Loucy (cell line): ENCODE data around the gene KRTAP10-2.

Experiments used
- H2AFZ ChIP-seq: fragments of 200-600 bp; sonication (generic); 2 replicates; pipeline ENCODE4 v1.6.0; 2016; ENCODE audit warnings: antibody characterized with exemption, mild to moderate bottlenecking, low read length, moderate library complexity
- H3F3A ChIP-seq: fragments of 200-600 bp; 2 replicates; pipeline ENCODE4 v1.6.0; 2016; ENCODE audit warnings: antibody characterized with exemption, low read depth, mild to moderate bottlenecking
- H3K27me3 ChIP-seq: fragments of 200-600 bp; sonication (generic); 2 replicates; pipeline ENCODE4 v1.6.1; 2014; ENCODE audit warnings: low read length, mild to moderate bottlenecking; ENCODE audit not compliant: insufficient read depth, poor library complexity, severe bottlenecking
- H3K36me3 ChIP-seq: fragments of 200-600 bp; sonication (generic); 2 replicates; pipeline ENCODE4 v1.6.1; 2016; ENCODE audit warnings: low read length; ENCODE audit not compliant: insufficient read depth
- H3K4me1 ChIP-seq: fragments of 200-600 bp; sonication (generic); 2 replicates; pipeline ENCODE4 v1.5.1; 2014; ENCODE audit warnings: low read length, mild to moderate bottlenecking; ENCODE audit not compliant: insufficient read depth, poor library complexity, severe bottlenecking
- H3K4me2 ChIP-seq: fragments of 200-600 bp; sonication (generic); 2 replicates; pipeline ENCODE4 v1.6.0; 2014; ENCODE audit warnings: antibody characterized with exemption, low read length, low read depth, mild to moderate bottlenecking; ENCODE audit not compliant: poor library complexity, severe bottlenecking
- H3K4me3 ChIP-seq: fragments of 200-600 bp; sonication (generic); 2 replicates; pipeline ENCODE4 v1.5.1; 2014; ENCODE audit warnings: low read length, mild to moderate bottlenecking, mixed read lengths; ENCODE audit not compliant: poor library complexity, severe bottlenecking
- H3K79me2 ChIP-seq: fragments of 200-600 bp; sonication (generic); 2 replicates; pipeline ENCODE4 v1.6.1; 2014; ENCODE audit warnings: low read length; ENCODE audit not compliant: insufficient read depth
- H3K9ac ChIP-seq: fragments of 200-600 bp; sonication (generic); 2 replicates; pipeline ENCODE4 v1.6.0; 2014; ENCODE audit warnings: mild to moderate bottlenecking, low read depth, low read length, moderate library complexity; ENCODE audit not compliant: poor library complexity, severe bottlenecking
- H3K9me2 ChIP-seq: fragments of 200-600 bp; sonication (generic); replicated peaks from 2 replicates; pipeline ENCODE4 v1.6.1; 2016; ENCODE audit warnings: low read depth, low read length, mixed read lengths
- H3K9me3 ChIP-seq: fragments of 200-600 bp; sonication (generic); 2 replicates; pipeline ENCODE4 v1.6.1; 2014; ENCODE audit warnings: mild to moderate bottlenecking, antibody characterized with exemption, low read length, low read depth; ENCODE audit not compliant: insufficient read depth
- H4K20me1 ChIP-seq: fragments of 200-600 bp; sonication (generic); 2 replicates; pipeline ENCODE4 v1.6.0; 2014; ENCODE audit warnings: antibody characterized with exemption, low read length, mild to moderate bottlenecking; ENCODE audit not compliant: insufficient read depth, poor library complexity, severe bottlenecking
- CTCF ChIP-seq: fragments of 200-600 bp; sonication (generic); conservative IDR thresholded peaks from 2 replicates; pipeline ENCODE4 v1.5.1; 2014; ENCODE audit warnings: mild to moderate bottlenecking, antibody characterized with exemption, low read length
- EZH2phosphoT487 ChIP-seq: fragments of 200-600 bp; IDR thresholded peaks from 2 replicates; pipeline ENCODE4 v1.6.1; 2018; ENCODE audit warnings: antibody characterized with exemption, mild to moderate bottlenecking, moderate library complexity, borderline replicate concordance

The KRTAP10-2 gene

DNA sequence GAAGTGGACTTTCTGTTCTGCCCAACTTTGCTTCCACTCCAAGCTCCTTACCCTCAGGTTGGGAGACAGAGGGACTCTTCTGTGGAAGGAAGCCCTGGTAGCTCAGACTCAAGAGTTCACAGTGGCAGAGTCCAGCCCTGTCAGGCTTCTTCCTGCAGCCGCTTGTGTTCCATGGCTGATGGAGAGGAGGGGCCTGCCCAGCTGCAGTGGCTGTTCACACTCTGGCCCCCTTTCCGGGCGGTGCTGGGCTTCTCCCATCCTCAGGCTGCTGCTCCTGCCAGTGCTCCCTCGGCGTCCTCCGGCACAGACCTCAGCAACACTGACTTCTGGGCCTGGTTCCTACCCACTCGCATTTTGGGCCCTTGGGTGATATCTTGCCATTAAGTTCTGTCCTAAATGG is 15.3 kb downstream of the KRTAP10-2 start:
- Histone ChIP-seq H3K4me2 (no peak overlapping the region), H4K20me1 (no peaks in the 10 kb centered on the region), H3K9me3 (no peaks in the 10 kb centered on the region), H3K9me2 (no peaks in the 10 kb centered on the region), H3K4me3 (no peak overlapping the region), H3K9ac (no peak overlapping the region), H2AFZ (no peak overlapping the region), H3K27me3 (no peaks in the 10 kb centered on the region), H3K4me1 (no peaks in the 10 kb centered on the region), H3K36me3 (no peaks in the 10 kb centered on the region), H3F3A (no peaks in the 10 kb centered on the region), H3K79me2 (no peaks in the 10 kb centered on the region)
- no peak for TF ChIP-seq CTCF
- TF ChIP-seq EZH2phosphoT487: no peak

DNA sequence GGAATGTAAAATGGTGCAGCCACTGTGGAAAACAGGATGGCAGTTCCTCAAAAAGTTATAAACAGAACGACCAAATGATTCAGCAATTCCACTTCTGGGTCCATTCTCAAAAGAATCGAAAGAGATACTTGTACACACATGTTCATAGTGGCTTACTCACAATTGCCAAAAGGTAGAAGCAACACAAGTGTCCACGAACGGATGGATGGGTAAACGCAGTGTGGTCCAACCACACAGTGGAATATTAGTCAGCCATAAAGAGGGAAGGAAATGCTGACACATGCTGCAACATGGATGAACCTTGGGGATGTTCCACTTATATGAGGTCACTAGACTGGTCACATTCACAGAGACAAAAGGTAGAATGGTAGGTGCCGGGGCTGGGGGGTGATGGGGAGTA is 16.6 kb downstream of the KRTAP10-2 start:
- Histone ChIP-seq H4K20me1 (no peaks in the 10 kb centered on the region), H3K4me1 (no peaks in the 10 kb centered on the region), H3K27me3 (no peaks in the 10 kb centered on the region), H3K9me3 (no peaks in the 10 kb centered on the region), H3K9ac (no peak overlapping the region), H2AFZ (no peak overlapping the region), H3K79me2 (no peaks in the 10 kb centered on the region), H3F3A (no peaks in the 10 kb centered on the region), H3K4me3 (no peak overlapping the region), H3K9me2 (no peaks in the 10 kb centered on the region), H3K36me3 (no peaks in the 10 kb centered on the region), H3K4me2 (no peak overlapping the region)
- TF ChIP-seq EZH2phosphoT487: no peak
- TF ChIP-seq CTCF: no peak

DNA sequence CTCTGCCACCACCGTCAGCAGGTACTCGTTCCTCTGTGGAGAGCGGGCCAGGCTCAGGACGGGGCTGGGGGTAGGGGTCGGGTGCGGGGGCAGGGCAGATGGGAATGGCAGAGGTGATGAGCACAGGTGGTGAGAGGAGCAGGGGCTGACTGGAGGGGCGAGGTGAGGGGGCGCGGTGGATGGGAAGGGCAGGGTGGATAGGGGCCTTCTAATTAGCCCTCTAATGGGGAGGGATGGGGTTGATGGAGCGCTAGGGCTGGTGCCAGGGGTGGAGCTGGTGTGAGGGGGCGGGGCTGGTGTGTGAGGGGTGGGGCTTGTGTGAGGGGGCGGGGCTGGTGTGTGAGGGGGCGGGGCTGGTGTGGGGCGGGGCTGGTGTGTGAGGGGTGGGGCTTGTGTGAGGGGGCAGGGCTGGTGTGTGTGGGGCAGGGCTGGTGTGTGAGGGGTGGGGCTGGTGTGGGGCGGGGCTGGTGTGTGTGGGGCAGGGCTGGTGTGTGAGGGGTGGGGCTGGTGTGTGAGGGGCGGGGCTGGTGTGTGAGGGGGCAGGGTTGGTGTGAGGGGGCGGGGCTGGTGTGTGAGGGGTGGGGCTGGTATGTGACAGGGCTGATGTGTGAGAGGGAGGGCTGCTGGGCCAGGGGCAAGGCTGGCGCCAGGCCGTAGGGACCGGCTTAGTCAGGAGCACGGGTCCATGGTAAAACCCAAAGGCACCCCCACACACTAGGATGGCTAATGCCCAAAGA is 17.2 kb downstream of the KRTAP10-2 start:
- no peaks in the 10 kb centered on the region for H4K20me1 ChIP-seq
- no peaks in the 10 kb centered on the region for H3F3A ChIP-seq
- H3K4me3 ChIP-seq: no peak overlapping the region
- H3K9ac ChIP-seq: no peak overlapping the region
- no peak overlapping the region for H2AFZ ChIP-seq
- H3K27me3 ChIP-seq: no peaks in the 10 kb centered on the region
- H3K9me3 ChIP-seq: no peaks in the 10 kb centered on the region; the same call in 1 of the 2 replicates
- no peaks in the 10 kb centered on the region for H3K36me3 ChIP-seq
- H3K4me2 ChIP-seq: no peak overlapping the region
- no peaks in the 10 kb centered on the region for H3K79me2 ChIP-seq
- H3K9me2 ChIP-seq: no peaks in the 10 kb centered on the region
- no peaks in the 10 kb centered on the region for H3K4me1 ChIP-seq
- TF ChIP-seq CTCF (no peak), EZH2phosphoT487 (no peak)
